HCT116 (cell line): ENCODE results near the gene SAMD4B. TPM values are rescaled to one million over a fixed set of nuclear protein-coding genes. Genes with fewer than 3 reads are reported as not detected.

Experiments used
- ATAC-seq: fragments of 200-7000 bp; cut with Tn5 transposase; 2 replicates; pipeline ENCODE4 v1.9.1; 2020; ENCODE audit warnings: mild to moderate bottlenecking, moderate library complexity
- BruUV-seq: library from RNA; stranded (reverse); fragments of 400-500 nt; replicated peaks from 2 replicates; lab custom pipeline; 2021; lab: Mats Ljungman, UMichigan
- CTCF ChIA-PET: fragments of 300-600 bp; sonication (Branson Sonifier 250); formaldehyde crosslinking; loops from one replicate; lab custom pipeline; 2021; ENCODE audit warnings: antibody characterized with exemption; lab: Charles Lee
- POLR2A ChIA-PET: fragments of 300-600, 350-600 bp; sonication (Branson Sonifier 250); formaldehyde crosslinking; loops from one replicate; lab custom pipeline; 2021; ENCODE audit warnings: antibody characterized with exemption; lab: Charles Lee
- RAD21 ChIA-PET, 2 experiments: fragments of 300-600 bp; sonication (Branson Sonifier 250); formaldehyde crosslinking; loops; one replicate each; lab custom pipeline; 2023; ENCODE audit warnings: low total read pairs in 2 of 2; ENCODE audit not compliant: uncharacterized antibody in 2 of 2, unreplicated experiment in 2 of 2, low non-redundant PET in 1 of 2; lab: Charles Lee
- DNase-seq: peaks from one replicate; pipeline ENCODE4 v3.0.0-alpha.2; 2010; ENCODE audit warnings: low read depth, low spot score
- H2AFZ ChIP-seq: fragments of 200-600 bp; shearing (Covaris generic), sonication (generic); 2 replicates; pipeline ENCODE4 v1.6.1; 2017; ENCODE audit warnings: low read depth, mixed run types, mixed read lengths, antibody characterized with exemption, low read length; ENCODE audit not compliant: poor library complexity, severe bottlenecking
- H3K27ac ChIP-seq: 2 replicates; pipeline ENCODE4 v1.5.1; 2012; ENCODE audit warnings: low read depth, low read length
- H3K27me3 ChIP-seq: fragments of 200-600 bp; sonication (generic); 2 replicates; pipeline ENCODE4 v1.6.1; 2016; ENCODE audit warnings: mixed run types, low read length, mixed read lengths; ENCODE audit not compliant: insufficient read depth
- H3K36me3 ChIP-seq, 2 experiments: fragments of 200-500 bp in 1 of 2; fragments of 200-600 bp in 1 of 2; sonication (Bioruptor generic) in 1 of 2; sonication (generic) in 1 of 2; 2 replicates each; pipeline versions ENCODE4 v1.5.1 to v1.6.1; 2014 to 2016; ENCODE audit warnings: low read length in 2 of 2, inconsistent platforms in 1 of 2, mixed read lengths in 1 of 2, mixed run types in 1 of 2; ENCODE audit not compliant: insufficient read depth in 2 of 2, control insufficient read depth in 1 of 2
- H3K4me1 ChIP-seq, 2 experiments: fragments of 200-600 bp in 1 of 2; sonication (generic) in 1 of 2; 2 replicates each; pipeline versions ENCODE4 v1.5.1 to v1.6.1; 2012 to 2017; ENCODE audit warnings: low read length in 2 of 2, inconsistent platforms in 1 of 2, mild to moderate bottlenecking in 1 of 2, mixed read lengths in 1 of 2, mixed run types in 1 of 2, moderate library complexity in 1 of 2; ENCODE audit not compliant: insufficient read depth in 2 of 2, control insufficient read depth in 1 of 2
- H3K4me2 ChIP-seq: fragments of 200-600 bp; sonication (generic); 2 replicates; pipeline ENCODE4 v1.6.1; 2017; ENCODE audit warnings: mixed run types, low read length, mixed read lengths
- H3K4me3 ChIP-seq, 2 experiments: fragments of 200-600 bp in 1 of 2; sonication (generic) in 1 of 2; replicated peaks in 1 of 2; 2 replicates each; pipeline ENCODE4 v1.5.1; 2011 to 2016; ENCODE audit warnings: low read length in 2 of 2, control low read depth in 1 of 2, low read depth in 1 of 2, mild to moderate bottlenecking in 1 of 2, mixed read lengths in 1 of 2, mixed run types in 1 of 2
- H3K79me2 ChIP-seq: fragments of 200-600 bp; sonication (generic); 2 replicates; pipeline ENCODE4 v1.6.1; 2017; ENCODE audit warnings: mild to moderate bottlenecking, mixed run types, low read length, moderate library complexity, mixed read lengths; ENCODE audit not compliant: insufficient read depth
- H3K9ac ChIP-seq: fragments of 200-600 bp; sonication (generic); 2 replicates; pipeline ENCODE4 v1.6.1; 2016; ENCODE audit warnings: low read length, mixed read lengths
- H3K9me2 ChIP-seq: fragments of 200-600 bp; sonication (generic), shearing (Covaris generic); 2 replicates; pipeline ENCODE4 v1.6.1; 2017; ENCODE audit warnings: mixed run types, mild to moderate bottlenecking, moderate library complexity; ENCODE audit not compliant: insufficient read depth
- H3K9me3 ChIP-seq, 2 experiments: fragments of 200-500 bp in 1 of 2; fragments of 200-600 bp in 1 of 2; sonication (Bioruptor generic) in 1 of 2; sonication (generic) in 1 of 2; 2 replicates each; pipeline ENCODE4 v1.6.1; 2014 to 2017; ENCODE audit warnings: low read length in 2 of 2, mixed read lengths in 2 of 2, inconsistent platforms in 1 of 2, low read depth in 1 of 2, mild to moderate bottlenecking in 1 of 2, mixed run types in 1 of 2, moderate library complexity in 1 of 2; ENCODE audit not compliant: control insufficient read depth in 1 of 2, insufficient read depth in 1 of 2
- H4K20me1 ChIP-seq: fragments of 200-600 bp; sonication (generic), shearing (Covaris generic); 2 replicates; pipeline ENCODE4 v1.6.1; 2017; ENCODE audit warnings: mixed run types, mild to moderate bottlenecking, moderate library complexity; ENCODE audit not compliant: insufficient read depth
- CBX3 ChIP-seq: IDR thresholded peaks from 2 replicates; pipeline ENCODE4 v1.6.1; 2012; ENCODE audit warnings: low read depth
- ELF1 ChIP-seq: IDR thresholded peaks from 2 replicates; pipeline ENCODE4 v1.6.1; 2012; ENCODE audit warnings: low read depth, borderline replicate concordance
- EZH2 ChIP-seq: fragments of 200-600 bp; sonication (generic); IDR thresholded peaks from 2 replicates; pipeline ENCODE4 v1.6.1; 2017; ENCODE audit warnings: antibody characterized with exemption, mixed run types
- JUND ChIP-seq: IDR thresholded peaks from 2 replicates; pipeline ENCODE4 v1.6.1; 2012
- SIN3A ChIP-seq: IDR thresholded peaks from 2 replicates; pipeline ENCODE4 v1.6.1; 2012; ENCODE audit warnings: low read depth
- SP1 ChIP-seq: IDR thresholded peaks from 2 replicates; pipeline ENCODE4 v1.6.1; 2012; ENCODE audit warnings: low read depth
- SRF ChIP-seq: IDR thresholded peaks from 2 replicates; pipeline ENCODE4 v1.6.1; 2012; ENCODE audit warnings: low read depth
- YY1 ChIP-seq: IDR thresholded peaks from 2 replicates; pipeline ENCODE4 v1.6.1; 2011; ENCODE audit warnings: low read length, low read depth, moderate library complexity, mild to moderate bottlenecking; ENCODE audit not compliant: insufficient replicate concordance; ENCODE audit errors: extremely low read depth
- ZFX ChIP-seq: fragments of 450-650 bp; IDR thresholded peaks from 2 replicates; pipeline ENCODE4 v1.6.1; 2017
- ZNF274 ChIP-seq: fragments of 200-500 bp; sonication (Bioruptor generic); IDR thresholded peaks from 2 replicates; pipeline ENCODE4 v1.6.1; 2014; ENCODE audit warnings: mild to moderate bottlenecking, low read depth, low read length, inconsistent platforms
- intact Hi-C: fragments of 100-400 bp; cut with micrococcal nuclease; formaldehyde crosslinking; loops from 2 replicates; pipeline ENCODE4 v1.10.0; 2022
- total RNA-seq: library from RNA; stranded (reverse); gene quantifications from one replicate; pipeline ENCODE4 v1.2.1, GENCODE V29; 2021; ENCODE audit not compliant: unreplicated experiment
- TF ChIP-seq, protein P1 (sequence below): IDR thresholded peaks from 2 replicates; pipeline ENCODE4 v1.6.1; 2012
- TF ChIP-seq, protein P2 (sequence below): IDR thresholded peaks from 2 replicates; pipeline ENCODE4 v1.6.1; 2012
- TF ChIP-seq, protein P3 (sequence below): IDR thresholded peaks from 2 replicates; pipeline ENCODE4 v1.6.1; 2012; ENCODE audit warnings: low read depth
- TF ChIP-seq, protein P4 (sequence below): IDR thresholded peaks from 2 replicates; pipeline ENCODE4 v1.6.1; 2011; ENCODE audit warnings: mild to moderate bottlenecking, low read length, moderate library complexity; ENCODE audit not compliant: insufficient replicate concordance; ENCODE audit errors: extremely low read depth

The SAMD4B gene
- total RNA-seq, 1 experiment from 2014 or later: 127 TPM

DNA sequence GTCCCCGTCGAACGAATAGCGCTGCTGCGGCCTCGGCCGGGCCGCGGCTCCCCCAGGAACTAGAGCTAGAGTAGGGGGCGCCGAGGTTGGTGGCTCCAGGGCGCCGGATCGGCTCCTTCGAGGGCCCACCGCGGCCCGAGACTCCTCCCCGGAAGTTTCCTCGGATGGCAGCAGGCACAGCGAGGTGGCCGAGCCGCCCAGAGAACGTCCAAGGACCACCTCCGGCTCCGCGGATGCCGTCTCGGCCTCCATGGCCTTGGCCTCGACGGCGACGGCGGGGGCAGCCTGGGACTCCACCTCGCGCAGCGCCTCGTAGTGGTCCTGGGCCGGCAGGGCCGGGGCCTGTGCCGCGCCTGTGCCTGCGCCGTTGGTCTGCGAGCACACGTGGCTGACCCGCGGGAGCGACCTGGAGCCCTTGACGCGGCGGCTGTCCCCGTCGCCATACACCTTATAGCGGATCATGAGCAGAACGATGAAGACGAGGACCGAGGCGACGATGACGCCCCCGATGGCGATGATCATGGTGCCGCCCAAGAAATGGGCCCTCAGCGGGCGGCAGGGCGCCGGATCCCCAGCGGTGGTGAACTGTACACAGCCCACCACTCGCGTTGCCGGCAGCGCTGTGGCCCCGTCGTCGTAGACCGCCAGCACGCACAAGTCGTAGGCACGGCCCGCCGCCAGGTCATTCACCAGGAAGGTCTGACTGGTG, 34.2 kb upstream of the SAMD4B start:
- BruUV-seq: no TSS peak

More for the DNA sequence above, 34.2 kb upstream of the SAMD4B start:
- ATAC-seq (no peak), DNase-seq (no peak)
- Histone ChIP-seq H3K79me2 (peaks cover 21% of the 10 kb centered on the region), H4K20me1 (no peaks in the 10 kb centered on the region), H3K9me2 (no peaks in the 10 kb centered on the region), H2AFZ (no peak overlapping the region), H3K9me3 (no peaks in the 10 kb centered on the region), H3K4me2 (no peak overlapping the region), H3K4me1 (peaks cover 7 to 8% of the 10 kb centered on the region in 2 experiments), H3K4me3 (no peak overlapping the region), H3K27ac (no peak overlapping the region), H3K27me3 (no peaks in the 10 kb centered on the region), H3K9ac (no peak overlapping the region), H3K36me3 (peaks cover 3 to 7% of the 10 kb centered on the region in 2 experiments; a peak in 2 of 4 replicates)
- CTCF ChIA-PET: no interaction called here
- intact Hi-C loops: no loop called here
- POLR2A ChIA-PET: no interaction called here
- TF ChIP-seq, protein P1, sequence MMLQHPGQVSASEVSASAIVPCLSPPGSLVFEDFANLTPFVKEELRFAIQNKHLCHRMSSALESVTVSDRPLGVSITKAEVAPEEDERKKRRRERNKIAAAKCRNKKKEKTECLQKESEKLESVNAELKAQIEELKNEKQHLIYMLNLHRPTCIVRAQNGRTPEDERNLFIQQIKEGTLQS: no peak
- TF ChIP-seq ELF1 (no peak), CBX3 (no peak), SIN3A (no peak), ZNF274 (no peak), JUND (no peak), SP1 (no peak), ZFX (no peak), YY1 (no peak), EZH2 (no peak), SRF (no peak)
- TF ChIP-seq, protein P2, sequence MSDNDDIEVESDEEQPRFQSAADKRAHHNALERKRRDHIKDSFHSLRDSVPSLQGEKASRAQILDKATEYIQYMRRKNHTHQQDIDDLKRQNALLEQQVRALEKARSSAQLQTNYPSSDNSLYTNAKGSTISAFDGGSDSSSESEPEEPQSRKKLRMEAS: no peak
- TF ChIP-seq, protein P3, sequence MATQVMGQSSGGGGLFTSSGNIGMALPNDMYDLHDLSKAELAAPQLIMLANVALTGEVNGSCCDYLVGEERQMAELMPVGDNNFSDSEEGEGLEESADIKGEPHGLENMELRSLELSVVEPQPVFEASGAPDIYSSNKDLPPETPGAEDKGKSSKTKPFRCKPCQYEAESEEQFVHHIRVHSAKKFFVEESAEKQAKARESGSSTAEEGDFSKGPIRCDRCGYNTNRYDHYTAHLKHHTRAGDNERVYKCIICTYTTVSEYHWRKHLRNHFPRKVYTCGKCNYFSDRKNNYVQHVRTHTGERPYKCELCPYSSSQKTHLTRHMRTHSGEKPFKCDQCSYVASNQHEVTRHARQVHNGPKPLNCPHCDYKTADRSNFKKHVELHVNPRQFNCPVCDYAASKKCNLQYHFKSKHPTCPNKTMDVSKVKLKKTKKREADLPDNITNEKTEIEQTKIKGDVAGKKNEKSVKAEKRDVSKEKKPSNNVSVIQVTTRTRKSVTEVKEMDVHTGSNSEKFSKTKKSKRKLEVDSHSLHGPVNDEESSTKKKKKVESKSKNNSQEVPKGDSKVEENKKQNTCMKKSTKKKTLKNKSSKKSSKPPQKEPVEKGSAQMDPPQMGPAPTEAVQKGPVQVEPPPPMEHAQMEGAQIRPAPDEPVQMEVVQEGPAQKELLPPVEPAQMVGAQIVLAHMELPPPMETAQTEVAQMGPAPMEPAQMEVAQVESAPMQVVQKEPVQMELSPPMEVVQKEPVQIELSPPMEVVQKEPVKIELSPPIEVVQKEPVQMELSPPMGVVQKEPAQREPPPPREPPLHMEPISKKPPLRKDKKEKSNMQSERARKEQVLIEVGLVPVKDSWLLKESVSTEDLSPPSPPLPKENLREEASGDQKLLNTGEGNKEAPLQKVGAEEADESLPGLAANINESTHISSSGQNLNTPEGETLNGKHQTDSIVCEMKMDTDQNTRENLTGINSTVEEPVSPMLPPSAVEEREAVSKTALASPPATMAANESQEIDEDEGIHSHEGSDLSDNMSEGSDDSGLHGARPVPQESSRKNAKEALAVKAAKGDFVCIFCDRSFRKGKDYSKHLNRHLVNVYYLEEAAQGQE: no peak
- TF ChIP-seq, protein P4, sequence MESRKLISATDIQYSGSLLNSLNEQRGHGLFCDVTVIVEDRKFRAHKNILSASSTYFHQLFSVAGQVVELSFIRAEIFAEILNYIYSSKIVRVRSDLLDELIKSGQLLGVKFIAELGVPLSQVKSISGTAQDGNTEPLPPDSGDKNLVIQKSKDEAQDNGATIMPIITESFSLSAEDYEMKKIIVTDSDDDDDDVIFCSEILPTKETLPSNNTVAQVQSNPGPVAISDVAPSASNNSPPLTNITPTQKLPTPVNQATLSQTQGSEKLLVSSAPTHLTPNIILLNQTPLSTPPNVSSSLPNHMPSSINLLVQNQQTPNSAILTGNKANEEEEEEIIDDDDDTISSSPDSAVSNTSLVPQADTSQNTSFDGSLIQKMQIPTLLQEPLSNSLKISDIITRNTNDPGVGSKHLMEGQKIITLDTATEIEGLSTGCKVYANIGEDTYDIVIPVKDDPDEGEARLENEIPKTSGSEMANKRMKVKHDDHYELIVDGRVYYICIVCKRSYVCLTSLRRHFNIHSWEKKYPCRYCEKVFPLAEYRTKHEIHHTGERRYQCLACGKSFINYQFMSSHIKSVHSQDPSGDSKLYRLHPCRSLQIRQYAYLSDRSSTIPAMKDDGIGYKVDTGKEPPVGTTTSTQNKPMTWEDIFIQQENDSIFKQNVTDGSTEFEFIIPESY: no peak
- RAD21 ChIA-PET: no interaction called here
